Effector CD8-positive, alpha-beta T cell (primary cell): ENCODE measurements around the gene RND2.

Experiments
- DNase-seq: peaks from one replicate; lab custom pipeline; 2025; lab: John Stamatoyannopoulos, UW

The RND2 gene

DNA sequence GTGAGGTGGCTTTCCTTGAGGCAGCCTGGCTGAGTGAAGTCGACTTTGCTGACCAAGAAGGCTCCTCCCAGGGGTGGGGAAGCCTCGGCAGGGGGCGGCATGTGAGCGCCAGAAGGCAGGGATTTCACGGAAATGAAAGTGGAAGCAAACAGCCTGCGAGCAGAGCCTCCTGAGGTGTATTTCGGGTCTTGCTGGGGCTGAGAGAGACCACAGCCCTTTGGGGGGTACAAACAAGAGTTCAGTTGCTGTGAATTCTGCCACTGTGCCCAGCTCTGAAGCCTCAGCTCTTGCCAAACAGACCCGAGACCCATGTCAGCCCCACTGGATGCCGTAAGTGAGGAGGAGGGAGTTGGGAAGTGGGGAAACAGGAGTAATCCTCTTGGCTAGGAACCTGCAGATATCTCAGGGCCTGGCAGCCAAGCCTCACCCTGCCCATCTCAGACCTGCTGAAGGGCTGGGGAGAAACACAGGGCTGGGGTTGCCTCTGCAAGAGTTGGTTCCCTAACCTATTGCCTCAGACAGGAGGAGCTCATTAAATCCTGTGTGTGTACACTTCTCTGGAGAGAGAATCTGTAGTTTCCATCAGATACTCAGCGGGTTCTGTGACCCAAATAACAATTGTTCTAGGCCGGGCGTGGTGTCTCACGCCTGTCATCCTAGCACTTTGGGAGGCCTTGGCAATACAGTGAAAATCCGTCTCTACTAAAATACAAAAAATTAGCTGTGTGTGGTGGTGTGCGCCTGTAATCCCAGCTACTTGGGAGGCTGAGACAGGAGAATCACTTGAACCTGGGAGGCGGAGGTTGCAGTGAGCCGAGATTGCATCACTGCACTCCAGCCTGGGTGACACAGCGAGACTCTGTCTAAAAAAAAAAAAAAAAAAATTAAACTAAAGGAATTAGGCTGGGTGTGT lies 18.1 kb upstream of the RND2 start, which contains the start of gene IFI35:
Gene IFI35, plus strand, starts transcription at position 146 of the 913 bp plus-strand sequence. Its CDS starts 164 bp downstream, at position 310.
- DNase-seq: peak; percentile 71

DNA sequence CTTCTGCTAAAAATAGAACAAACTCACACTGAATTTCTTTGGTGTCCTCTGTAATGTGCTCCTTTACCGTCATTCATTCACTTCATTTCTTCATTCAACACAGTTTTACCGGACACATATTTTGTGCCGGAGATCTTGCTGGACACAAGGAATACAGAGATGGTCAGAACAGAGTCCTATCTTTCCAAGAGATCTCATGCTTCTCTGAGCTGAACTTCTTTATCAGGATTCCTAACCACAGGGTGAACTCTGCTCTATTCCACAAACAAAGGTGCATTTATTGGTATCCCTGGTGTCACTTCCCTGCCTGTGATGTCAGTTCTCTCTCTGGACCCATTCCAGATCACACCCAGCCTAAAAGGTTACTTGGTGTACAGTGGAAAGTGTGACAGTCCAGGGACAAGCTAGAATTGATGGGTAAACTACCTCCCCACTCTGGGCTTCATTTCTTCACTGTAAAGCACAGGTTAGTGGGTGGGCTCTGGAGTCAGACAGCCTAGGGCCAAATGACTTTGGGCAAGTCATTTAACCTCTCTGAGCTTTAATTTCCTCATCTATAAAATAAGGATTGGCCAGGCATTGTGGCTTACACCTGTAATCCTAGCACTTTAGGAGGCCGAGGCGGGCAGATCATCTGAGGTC lies 14.2 kb upstream of the RND2 start:
- no peak for DNase-seq

DNA sequence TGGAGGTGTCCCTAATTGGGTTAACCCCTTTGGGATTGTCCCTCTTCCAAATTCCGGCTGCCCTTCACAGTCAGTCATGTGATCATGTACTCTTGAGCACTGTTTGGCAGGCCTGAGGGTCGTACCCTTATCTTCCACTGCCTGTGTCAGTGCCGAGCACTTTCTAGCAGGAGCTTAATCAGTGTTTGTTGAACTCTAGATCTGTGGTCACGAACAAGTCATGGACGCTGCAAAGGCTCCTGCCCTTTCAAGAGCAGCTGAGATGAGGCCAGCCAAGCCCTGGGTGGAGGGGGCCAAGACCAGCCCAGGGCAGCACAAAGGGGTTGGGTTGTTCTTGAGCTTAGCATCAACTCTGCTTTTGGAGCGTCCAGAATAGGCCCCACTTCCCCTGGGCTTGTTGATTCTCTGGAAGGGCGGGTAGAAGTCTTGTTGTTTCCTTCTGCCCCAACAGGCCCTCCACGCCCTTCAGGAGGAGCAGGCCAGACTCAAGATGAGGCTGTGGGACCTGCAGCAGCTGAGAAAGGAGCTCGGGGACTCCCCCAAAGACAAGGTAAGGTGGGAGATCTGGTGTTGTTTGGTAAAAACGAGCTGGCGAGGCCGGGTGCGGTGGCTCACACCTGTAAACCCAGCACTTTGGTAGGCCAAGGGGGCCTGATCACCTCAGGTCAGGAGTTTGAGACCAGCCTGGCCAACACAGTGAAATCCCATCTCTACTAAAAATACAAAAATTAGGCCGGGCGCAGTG lies 13.1 kb upstream of the RND2 start:
- no peak for DNase-seq

DNA sequence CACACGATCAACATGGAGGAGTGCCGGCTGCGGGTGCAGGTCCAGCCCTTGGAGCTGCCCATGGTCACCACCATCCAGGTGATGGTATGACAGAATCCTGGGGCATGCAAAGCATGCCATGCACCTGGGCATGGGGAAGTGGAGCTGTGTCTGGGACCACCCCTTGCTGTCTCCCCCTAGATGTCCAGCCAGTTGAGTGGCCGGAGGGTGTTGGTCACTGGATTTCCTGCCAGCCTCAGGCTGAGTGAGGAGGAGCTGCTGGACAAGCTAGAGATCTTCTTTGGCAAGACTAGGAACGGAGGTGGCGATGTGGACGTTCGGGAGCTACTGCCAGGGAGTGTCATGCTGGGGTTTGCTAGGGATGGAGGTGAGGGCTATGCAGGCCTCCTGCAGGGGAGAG lies 11.7 kb upstream of the RND2 start:
- no peak for DNase-seq

GRCh38 chr17:43014020-43014648 lies 10.9 kb upstream of the RND2 start:
- DNase-seq: no peak

DNA sequence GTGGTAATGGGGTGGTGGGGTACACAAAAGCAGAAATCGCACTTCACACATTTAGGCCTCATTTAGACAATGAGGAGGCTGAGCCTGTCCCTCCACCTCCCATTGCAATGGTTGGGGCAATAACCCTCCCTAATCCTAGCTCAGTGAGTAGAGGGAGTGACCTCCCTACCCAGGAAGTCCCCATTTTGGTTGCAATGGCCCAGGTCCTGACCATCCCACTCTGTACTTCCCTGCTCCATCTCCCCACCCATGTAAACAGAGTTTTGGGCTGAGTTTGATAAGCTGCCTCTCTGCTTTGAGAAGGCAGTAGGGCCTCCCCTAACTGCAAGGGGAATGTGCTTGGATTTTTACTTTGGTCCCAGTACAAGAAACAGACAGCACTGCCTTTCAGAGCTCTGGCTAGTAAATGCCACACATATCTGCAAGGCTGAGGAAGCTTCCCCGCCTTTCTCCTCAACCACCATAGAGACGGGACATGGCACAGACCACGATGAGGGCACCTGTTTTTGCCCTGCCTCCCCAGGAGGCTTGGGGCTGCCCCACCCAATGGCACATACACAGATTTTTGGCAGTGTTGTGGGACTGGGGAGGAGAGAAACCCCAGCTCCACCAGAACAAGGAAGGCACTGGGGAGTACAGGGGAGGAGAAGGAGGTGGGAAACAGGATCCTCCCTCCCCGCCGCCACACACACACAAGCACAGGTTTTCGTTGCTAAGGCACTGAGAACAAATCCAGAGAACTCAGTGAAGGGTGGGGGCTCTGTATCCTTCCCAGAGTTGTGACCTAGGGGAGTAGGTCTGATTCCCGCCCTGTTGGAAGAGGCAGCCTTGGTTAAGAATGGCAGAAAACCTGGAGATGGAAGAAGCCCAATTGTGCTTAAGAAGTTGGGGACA lies 10.1 kb upstream of the RND2 start:
- DNase-seq: no peak

- no peak for DNase-seq
Measured at GRCh38 chr17:43015579-43015978, 9.5 kb upstream of the RND2 start.

DNA sequence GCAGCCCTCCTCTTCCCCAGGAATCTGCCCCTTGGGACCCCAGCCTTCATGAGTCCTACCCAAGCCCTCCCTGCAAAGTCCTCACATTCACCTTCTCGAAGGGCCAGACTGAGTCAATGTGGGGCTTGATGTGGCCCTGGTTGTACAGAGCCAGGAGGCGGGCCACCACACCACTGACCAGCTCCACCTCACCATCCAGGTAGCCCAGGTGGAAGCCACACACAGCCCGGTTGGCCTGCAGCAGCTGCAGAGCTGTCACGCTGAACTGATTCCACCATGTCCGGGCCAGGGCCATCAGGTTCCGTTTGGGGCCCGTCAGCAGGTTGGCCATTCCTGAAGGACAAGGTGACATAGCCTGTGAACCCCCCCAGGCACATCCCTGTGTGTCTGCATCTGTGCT lies 8.8 kb upstream of the RND2 start:
- no peak for DNase-seq

- no peak for DNase-seq
Measured at GRCh38 chr17:43018008-43018853, 6.8 kb upstream of the RND2 start.

GRCh38 chr17:43018932-43019331 lies 6.1 kb upstream of the RND2 start:
- no peak for DNase-seq

- DNase-seq: no peak
Measured at GRCh38 chr17:43019418-43019817, 5.6 kb upstream of the RND2 start.

DNA sequence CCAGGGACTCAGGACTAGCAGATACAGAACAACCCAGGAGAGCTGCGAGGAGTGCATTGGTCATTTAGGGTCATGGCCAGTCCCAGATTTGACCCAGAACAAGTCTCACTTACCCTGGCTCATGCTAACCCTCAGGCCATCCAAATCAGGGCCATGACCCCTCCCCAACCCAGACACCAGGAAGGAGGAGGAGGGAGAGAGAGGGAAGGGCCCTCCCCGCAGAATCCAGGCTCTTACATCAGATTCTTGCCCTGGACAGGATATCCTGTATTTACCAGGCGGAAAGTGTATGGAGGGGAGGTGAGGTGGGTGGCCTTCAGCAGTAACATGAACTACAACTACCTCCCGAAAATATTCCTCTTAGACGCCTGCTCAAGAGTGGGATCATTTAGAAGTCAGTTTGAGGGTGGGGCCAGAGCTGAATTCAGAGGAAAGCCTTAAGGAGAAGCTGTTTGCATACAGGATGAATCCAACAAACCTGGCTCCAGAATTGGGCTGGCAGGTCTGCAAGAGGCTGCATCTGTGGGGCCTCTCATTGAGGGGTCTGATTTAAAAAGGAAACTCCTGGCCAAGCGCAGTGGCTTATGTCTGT lies 4.9 kb upstream of the RND2 start:
- no peak for DNase-seq

- DNase-seq: peak; percentile 17
Measured at GRCh38 chr17:43020789-43021740, 4.0 kb upstream of the RND2 start.

DNA sequence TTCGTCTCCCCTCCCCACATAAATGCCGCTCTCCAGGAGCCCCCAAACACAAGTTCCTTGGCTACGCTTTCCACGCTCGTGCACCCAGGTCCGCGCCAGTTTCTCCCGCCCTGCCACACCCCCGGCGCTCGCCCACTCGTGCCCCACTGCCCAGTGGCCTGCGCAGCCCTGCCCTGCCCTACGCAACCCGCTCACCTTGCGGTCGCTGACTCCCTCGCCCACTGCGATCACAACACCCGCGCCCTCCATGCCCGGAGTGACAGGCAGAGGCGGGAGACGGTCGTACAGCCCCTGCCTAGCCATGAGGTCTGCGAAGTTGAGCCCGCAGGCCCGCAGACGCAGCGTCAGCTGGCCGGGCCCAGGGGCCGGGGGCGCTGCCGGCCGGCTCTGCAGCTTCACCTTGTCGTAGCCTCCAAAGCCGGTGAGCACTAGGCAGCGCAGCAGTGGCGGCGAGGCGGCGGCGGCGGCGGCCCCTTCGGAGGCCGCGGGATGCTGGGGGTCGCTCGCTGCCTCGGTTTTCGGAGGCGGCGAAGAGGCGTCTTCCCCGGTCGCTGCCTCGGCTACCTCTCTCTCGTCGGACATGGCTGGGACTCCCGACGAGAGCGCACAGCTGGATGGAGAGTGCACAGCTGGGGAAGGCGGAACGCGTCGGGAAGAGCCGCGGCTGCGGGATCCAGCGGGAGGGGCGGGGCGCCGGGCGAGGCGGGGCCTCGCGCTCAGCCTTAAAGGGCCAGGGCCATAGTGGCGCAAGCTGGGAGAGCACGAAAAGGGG lies 3.1 kb upstream of the RND2 start, which contains the start of gene VAT1:
Gene VAT1, minus strand, starts transcription at position 645 of the 772 bp plus-strand sequence. Its CDS starts 63 bp downstream, at position 582.
- peak; percentile 46 for DNase-seq

- no peak for DNase-seq
Measured at GRCh38 chr17:43025290-43025657, 243 bp downstream of the RND2 start.

DNA sequence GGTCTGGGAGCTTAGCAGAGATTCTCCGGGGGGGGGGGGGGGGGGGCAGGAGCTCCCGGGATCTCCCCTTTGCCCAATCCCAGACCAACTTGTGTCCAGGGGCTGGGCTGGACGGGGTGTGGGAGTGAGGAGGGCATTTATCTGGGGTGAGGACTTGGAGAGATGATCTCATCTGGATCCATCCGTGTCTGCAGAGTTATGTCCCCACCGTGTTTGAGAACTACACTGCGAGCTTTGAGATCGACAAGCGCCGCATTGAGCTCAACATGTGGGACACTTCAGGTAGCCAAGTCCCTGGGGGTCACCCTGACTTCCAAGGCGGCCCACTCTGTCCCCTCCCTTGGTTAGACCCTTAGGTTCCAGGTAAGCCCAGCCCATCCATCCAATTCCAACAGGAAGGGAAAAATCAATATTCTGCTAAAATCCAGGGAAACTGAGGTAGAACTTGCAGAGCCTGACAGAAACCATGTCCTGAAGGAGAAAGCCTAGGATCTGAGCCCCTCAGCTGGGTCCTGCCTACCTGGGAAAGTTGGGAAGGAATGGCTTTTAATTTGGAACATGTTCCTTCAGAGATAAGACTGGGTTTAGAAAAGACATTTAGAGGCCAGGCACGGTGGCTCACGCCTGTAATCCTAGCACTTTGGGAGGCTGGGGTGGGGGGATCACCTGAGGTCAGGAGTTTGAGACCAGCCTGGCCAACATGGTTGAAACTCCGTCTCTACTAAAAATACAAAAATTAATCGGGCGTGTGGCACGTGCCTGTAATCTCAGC lies 921 bp downstream of the RND2 start:
- no peak for DNase-seq

DNA sequence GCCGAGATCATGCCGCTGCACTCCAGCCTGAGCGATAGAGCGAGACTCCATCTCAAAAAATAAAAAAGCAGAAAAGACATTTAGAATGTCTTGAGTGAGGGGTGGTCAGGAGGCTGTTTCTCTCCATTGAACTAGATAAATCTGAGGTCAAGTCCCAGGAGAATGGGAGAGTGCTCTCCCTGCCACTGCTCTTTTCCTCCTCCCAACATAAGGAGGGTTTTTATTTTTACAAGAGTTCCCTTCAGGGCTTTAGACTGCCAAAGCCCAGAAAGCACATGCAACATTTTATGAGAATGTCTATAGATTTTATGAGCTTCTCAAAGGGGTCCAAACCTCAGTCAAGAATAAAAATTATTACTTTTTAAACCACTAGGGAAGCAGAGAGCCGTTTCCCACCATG lies 1.6 kb downstream of the RND2 start:
- DNase-seq: no peak
